AG09319 (cell line): ENCODE results near the gene DPCD.

Source experiments
- DNase-seq: peaks from one replicate; pipeline ENCODE4 v3.0.0-alpha.2; 2010; ENCODE audit warnings: low read depth; ENCODE audit errors: extremely low read depth
- TF ChIP-seq, protein P1 (sequence below): IDR thresholded peaks from 2 replicates; pipeline ENCODE4 v1.5.1; 2011; ENCODE audit warnings: low read depth, mild to moderate bottlenecking, inconsistent platforms, low read length, moderate library complexity

The DPCD gene

DNA sequence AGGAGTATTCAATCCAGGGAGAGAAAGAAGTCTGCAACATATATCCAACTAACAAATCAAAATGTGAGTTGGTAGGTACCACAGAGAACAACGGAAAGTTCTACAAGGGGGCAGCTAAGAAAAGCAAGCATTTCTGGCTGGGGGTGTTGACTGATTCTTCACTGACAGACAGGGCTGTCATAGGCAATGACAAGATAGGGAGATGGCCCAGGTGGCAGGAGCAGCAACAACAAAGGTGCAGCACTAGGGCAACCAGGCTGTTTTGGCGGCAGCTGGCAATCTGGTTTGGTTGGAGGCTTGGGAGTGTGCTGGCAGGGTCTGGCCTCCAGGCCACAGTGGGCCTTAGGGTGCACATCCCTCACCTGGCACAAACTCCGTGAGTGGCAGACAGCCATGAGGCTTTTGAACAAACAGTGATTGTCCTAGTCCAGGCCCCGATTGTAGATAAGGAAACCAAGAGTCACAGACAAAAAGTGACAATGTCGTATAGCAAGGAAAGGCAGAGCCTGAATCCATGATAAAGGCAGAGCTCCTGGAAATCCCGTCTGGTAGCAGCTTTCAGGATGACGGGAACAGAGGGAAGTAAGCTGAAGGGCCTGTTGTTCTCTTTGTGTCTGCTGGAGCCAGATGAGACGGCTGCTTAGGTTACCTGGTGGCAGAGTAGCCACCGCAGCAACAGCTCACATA lies 28.4 kb downstream of the DPCD start:
- TF ChIP-seq, protein P1, sequence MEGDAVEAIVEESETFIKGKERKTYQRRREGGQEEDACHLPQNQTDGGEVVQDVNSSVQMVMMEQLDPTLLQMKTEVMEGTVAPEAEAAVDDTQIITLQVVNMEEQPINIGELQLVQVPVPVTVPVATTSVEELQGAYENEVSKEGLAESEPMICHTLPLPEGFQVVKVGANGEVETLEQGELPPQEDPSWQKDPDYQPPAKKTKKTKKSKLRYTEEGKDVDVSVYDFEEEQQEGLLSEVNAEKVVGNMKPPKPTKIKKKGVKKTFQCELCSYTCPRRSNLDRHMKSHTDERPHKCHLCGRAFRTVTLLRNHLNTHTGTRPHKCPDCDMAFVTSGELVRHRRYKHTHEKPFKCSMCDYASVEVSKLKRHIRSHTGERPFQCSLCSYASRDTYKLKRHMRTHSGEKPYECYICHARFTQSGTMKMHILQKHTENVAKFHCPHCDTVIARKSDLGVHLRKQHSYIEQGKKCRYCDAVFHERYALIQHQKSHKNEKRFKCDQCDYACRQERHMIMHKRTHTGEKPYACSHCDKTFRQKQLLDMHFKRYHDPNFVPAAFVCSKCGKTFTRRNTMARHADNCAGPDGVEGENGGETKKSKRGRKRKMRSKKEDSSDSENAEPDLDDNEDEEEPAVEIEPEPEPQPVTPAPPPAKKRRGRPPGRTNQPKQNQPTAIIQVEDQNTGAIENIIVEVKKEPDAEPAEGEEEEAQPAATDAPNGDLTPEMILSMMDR: no peak
- no peak for DNase-seq

DNA sequence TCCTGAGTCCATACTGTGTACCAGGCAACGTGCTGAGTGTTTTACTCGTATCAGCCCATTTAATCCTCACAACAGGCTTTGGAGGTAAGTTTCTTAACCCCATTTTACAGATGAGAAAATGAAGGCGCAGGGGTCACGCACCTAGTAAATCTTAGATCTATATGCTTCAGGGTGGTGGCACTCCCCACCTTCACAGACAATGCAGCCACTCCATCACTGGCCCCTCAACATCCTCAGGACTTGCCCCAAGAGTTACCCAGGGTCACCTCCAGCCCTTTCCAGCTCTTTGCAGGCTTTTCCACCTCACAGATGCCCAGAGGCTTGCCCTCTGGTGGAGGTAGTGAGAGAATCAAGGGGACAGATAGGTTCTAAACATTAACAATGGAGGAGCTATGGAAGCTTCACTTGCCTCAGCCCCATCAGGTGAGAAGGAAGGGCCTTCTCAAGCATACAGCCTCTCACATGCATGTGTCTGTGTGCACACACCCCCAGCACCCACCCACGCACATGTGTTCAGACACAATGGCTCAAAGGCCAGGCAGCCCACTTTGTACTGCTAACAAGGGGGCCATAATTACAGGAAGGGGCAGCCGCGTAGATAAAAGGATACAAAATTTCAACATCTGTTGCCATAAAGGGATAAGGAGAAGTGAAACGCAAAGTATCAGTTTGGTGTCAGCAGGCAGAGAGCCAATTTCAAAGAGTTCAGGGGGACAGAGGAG lies 29.1 kb downstream of the DPCD start:
- TF ChIP-seq, protein P1: no peak
- DNase-seq: no peak

DNA sequence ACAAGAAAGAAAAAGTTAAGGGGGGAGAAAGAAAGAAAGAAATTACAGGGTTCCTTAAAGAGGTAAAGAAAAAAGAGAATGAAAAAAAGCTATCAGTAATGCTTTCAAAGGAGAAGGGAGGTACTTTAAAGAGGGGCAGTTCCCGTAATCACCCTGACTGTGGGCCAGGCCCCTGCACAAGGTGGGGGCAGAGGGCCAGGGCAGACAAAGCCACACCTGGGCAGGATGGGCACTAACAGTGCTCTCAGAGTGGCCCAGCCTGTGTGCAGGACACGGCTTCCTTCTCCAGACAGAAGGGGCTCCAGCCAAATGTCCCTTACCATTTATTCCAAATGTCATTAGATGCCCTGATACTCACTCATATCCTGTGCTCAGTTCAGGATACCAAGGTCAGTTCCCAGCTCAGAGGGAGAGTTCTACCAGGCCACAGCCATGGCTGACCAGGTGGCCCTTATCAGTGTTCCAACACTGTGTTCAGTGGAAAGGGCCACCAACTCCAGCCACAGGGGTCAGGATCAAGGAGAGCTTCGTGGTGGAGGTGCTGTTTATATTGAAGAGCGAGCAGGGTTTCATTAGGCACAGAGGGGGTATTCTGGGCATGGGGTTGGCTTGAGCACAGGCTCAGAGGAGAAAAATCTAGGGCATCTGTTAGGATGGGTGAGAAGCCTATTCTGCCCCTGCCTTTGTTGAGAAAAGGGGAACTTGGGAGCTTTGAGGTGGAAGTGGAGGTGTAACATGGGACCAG lies 29.9 kb downstream of the DPCD start:
- TF ChIP-seq, protein P1: no peak
- no peak for DNase-seq

DNA sequence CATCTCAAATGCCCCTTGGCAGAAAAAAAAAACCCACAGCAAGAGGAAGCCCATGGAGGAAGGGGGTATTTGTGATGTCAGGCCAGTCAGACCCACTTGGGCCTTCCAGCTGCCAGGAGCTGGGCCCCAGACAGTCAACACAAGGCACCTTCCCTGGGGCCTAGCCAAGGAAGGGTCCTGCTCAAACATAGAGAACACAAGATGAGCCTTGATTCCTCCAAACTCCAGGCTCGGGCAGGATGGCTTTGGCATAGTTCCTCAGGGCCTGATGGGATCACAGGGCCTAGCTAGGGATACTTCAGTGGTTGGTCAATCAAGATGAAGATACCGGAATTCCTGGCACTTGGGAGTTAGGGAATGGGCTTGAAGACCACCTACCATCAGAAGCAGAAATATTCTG lies 30.8 kb downstream of the DPCD start:
- TF ChIP-seq, protein P1: no peak
- no peak for DNase-seq

DNA sequence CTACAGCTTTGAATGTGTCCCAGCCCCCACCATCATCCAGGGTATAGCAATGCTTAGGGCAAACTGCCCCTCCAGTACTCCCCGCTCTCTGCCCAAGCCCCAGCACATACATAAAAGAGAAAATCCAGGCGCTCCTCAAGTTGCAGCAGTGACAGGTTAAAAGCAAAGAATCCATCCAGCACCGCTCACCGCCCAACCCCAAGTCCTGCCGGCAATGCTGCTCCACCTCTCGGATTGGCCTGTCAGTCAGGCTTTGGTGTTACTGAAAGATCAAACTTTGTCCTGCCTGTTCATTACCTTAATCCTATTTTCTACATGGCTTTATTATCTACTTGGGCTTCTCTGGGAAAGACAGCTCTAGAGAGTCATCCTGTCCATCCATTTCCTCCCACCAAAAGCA lies 31.9 kb downstream of the DPCD start:
- TF ChIP-seq, protein P1: no peak
- no peak for DNase-seq

DNA sequence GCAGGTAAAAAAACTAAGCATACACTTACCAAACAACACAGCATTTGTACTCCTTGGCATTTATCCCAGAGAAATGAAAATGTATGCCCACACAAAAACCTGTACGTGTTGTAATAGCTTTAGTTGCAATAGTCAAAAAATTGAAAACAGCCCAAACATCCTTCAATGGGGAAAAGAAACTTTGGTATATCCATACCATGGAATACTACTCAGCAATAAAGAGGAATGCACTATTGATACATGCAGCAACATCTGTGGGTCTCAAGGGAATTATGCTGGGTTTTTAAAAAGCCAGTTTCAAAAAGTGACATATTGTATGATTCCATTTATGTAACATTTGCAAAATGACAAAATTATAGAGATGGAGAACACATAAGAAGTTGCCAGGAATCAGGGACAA lies 35.4 kb downstream of the DPCD start:
- no peak for DNase-seq
- TF ChIP-seq, protein P1: no peak
